GM12878 (cell line): ENCODE measurements around the gene KLHL35. TPM values are rescaled to one million over a fixed set of nuclear protein-coding genes. Genes with fewer than 3 reads are reported as not detected.

Source experiments
- ATAC-seq: fragments of 200-7000 bp; cut with Tn5 transposase; 3 replicates; pipeline ENCODE4 v1.9.1; 2020; ENCODE audit warnings: mild to moderate bottlenecking, moderate library complexity
- BruUV-seq: library from RNA; stranded (reverse); fragments of 400-500 nt; replicated peaks from 2 replicates; lab custom pipeline; 2021; lab: Mats Ljungman, UMichigan
- CTCF ChIA-PET: fragments of 300-600 bp; sonication (Branson Sonifier 250); formaldehyde crosslinking; extraction: SDS; loops from one replicate; lab custom pipeline; 2021; ENCODE audit warnings: inconsistent platforms; lab: Yijun Ruan, JAX
- POLR2A ChIA-PET: fragments of 350-600 bp; formaldehyde crosslinking; extraction: SDS; loops from one replicate; lab custom pipeline; 2021; ENCODE audit warnings: inconsistent platforms; lab: Charles Lee
- RAD21 ChIA-PET: fragments of 300-600 bp; sonication (Branson Sonifier 250); formaldehyde crosslinking; loops from one replicate; lab custom pipeline; 2023; ENCODE audit warnings: antibody characterized with exemption; ENCODE audit not compliant: unreplicated experiment; lab: Charles Lee
- SMC1A ChIA-PET: fragments of 300-600 bp; sonication (Branson Sonifier 250); formaldehyde crosslinking; loops from one replicate; lab custom pipeline; 2023; ENCODE audit not compliant: unreplicated experiment, uncharacterized antibody; lab: Charles Lee
- DNase-seq: peaks from one replicate; pipeline ENCODE4 v3.0.0-alpha.2; 2011; ENCODE audit warnings: low read depth, low spot score
- FAIRE-seq: peaks from 3 replicates; lab custom pipeline; 2011; peaks lifted over from hg19 to GRCh38; lab: Jason Lieb, UNC
- H2AFZ ChIP-seq: 2 replicates; pipeline ENCODE4 v1.6.0; 2011; ENCODE audit warnings: low read depth, low read length, control low read depth; ENCODE audit not compliant: control insufficient read depth
- H3K27ac ChIP-seq: 2 replicates; pipeline ENCODE4 v1.5.1; 2011; ENCODE audit warnings: control low read depth; ENCODE audit not compliant: control insufficient read depth, insufficient read depth
- H3K27me3 ChIP-seq, 2 experiments: replicated peaks in 1 of 2; 2 replicates each; pipeline versions ENCODE4 v1.6.0 to v1.6.1; 2011; ENCODE audit warnings: low read length in 1 of 2; ENCODE audit not compliant: control insufficient read depth in 2 of 2, insufficient read depth in 2 of 2
- H3K36me3 ChIP-seq, 2 experiments: 2 replicates each; pipeline ENCODE4 v1.5.1; 2011; ENCODE audit warnings: low read length in 1 of 2; ENCODE audit not compliant: control insufficient read depth in 2 of 2, insufficient read depth in 2 of 2
- H3K4me1 ChIP-seq: 2 replicates; pipeline ENCODE4 v1.6.1; 2011; ENCODE audit warnings: mild to moderate bottlenecking, low read length, moderate library complexity, mixed read lengths; ENCODE audit not compliant: control insufficient read depth, insufficient read depth
- H3K4me2 ChIP-seq: 2 replicates; pipeline ENCODE4 v1.6.0; 2011; ENCODE audit warnings: control low read depth; ENCODE audit not compliant: control insufficient read depth, insufficient read depth
- H3K4me3 ChIP-seq: fragments of 200-600 bp; sonication (generic); 2 replicates; pipeline ENCODE4 v1.5.1; 2016
- H3K79me2 ChIP-seq: 2 replicates; pipeline ENCODE4 v1.6.0; 2011; ENCODE audit warnings: low read length; ENCODE audit not compliant: control insufficient read depth, insufficient read depth
- H3K9ac ChIP-seq: 2 replicates; pipeline ENCODE4 v1.8.0; 2011; ENCODE audit warnings: low read length, control low read depth, mixed read lengths; ENCODE audit not compliant: control insufficient read depth, insufficient read depth
- H3K9me3 ChIP-seq: replicated peaks from 3 replicates; pipeline ENCODE4 v1.5.1; 2011; ENCODE audit warnings: mild to moderate bottlenecking, low read length; ENCODE audit not compliant: control insufficient read depth, insufficient read depth
- H4K20me1 ChIP-seq: 2 replicates; pipeline ENCODE4 v1.6.0; 2011; ENCODE audit not compliant: control insufficient read depth, insufficient read depth
- DPF2 ChIP-seq: fragments of 450-650 bp; IDR thresholded peaks from 2 replicates; pipeline ENCODE4 v1.6.1; 2017; ENCODE audit warnings: mild to moderate bottlenecking
- GABPA ChIP-seq: IDR thresholded peaks from 2 replicates; pipeline ENCODE4 v1.6.1; 2014; ENCODE audit warnings: antibody characterized with exemption, low read depth, mild to moderate bottlenecking, inconsistent platforms
- NFXL1 ChIP-seq: fragments of 450-650 bp; IDR thresholded peaks from 2 replicates; pipeline ENCODE4 v1.6.1; 2017; ENCODE audit warnings: antibody characterized with exemption, mild to moderate bottlenecking, borderline replicate concordance
- TARDBP ChIP-seq: IDR thresholded peaks from 2 replicates; pipeline ENCODE4 v1.6.1; 2016; ENCODE audit warnings: borderline replicate concordance
- TCF12 ChIP-seq: IDR thresholded peaks from 2 replicates; pipeline ENCODE4 v1.6.1; 2011; ENCODE audit warnings: low read depth, mild to moderate bottlenecking, low read length
- ZBED1 ChIP-seq: IDR thresholded peaks from 2 replicates; pipeline ENCODE4 v1.6.1; 2016; ENCODE audit warnings: borderline replicate concordance
- ZNF622 ChIP-seq: fragments of 450-650 bp; IDR thresholded peaks from 2 replicates; pipeline ENCODE4 v1.6.1; 2017; ENCODE audit warnings: mild to moderate bottlenecking, inconsistent platforms
- ZSCAN29 ChIP-seq: fragments of 450-650 bp; IDR thresholded peaks from 2 replicates; pipeline ENCODE4 v1.6.1; 2017; ENCODE audit warnings: mild to moderate bottlenecking, moderate library complexity
- WGBS: methylation state at CpG from one replicate; pipeline ENCODE4 v1.1.6; 2016; ENCODE audit warnings: low lambda C conversion rate; ENCODE audit not compliant: insufficient replicate concordance, insufficient coverage; ENCODE audit errors: missing lambda C conversion rate; 5-methylcytosine and 5-hydroxymethylcytosine counted together
- in situ Hi-C: fragments of 300-500 bp; cut with MboI; formaldehyde crosslinking; loops from 9 replicates; pipeline ENCODE4 v1.14.3; 2018; ENCODE audit warnings: mixed read lengths
- intact Hi-C: fragments of 100-400 bp; cut with micrococcal nuclease; formaldehyde crosslinking; loops from one replicate; pipeline ENCODE4 v1.14.2; 2022; ENCODE audit not compliant: unreplicated experiment
- polyA plus RNA-seq, 11 experiments: library from polyadenylated mRNA; depleted of rRNA in 4 of 11; unstranded in 6 of 11; stranded (reverse) in 5 of 11; fragments of >200 nt; fragmentation: Nextera tagmentation in 4 of 11; fragmentation: Illumina TruSeq in 1 of 11; extraction: Ambion mirVana in 4 of 11; extraction: Trizol in 1 of 11; gene quantifications; 1 replicate in 1 of 11; 2 replicates in 10 of 11; pipeline versions ENCODE4 v1.2.1 to v1.2.3, GENCODE V29; 2011 to 2016; ENCODE audit warnings: inconsistent platforms in 2 of 11, missing spikeins in 2 of 11, low read depth in 1 of 11
- total RNA-seq, 4 experiments: library from RNA; depleted of rRNA in 3 of 4; stranded (reverse); fragments of >200 nt in 3 of 4; fragmentation: Illumina TruSeq in 1 of 4; extraction: Trizol in 1 of 4; gene quantifications; 2 replicates each; pipeline versions ENCODE4 v1.2.1 to v1.2.3, GENCODE V29; 2013 to 2021
- TF ChIP-seq, protein P1 (sequence below): IDR thresholded peaks from 2 replicates; pipeline ENCODE4 v1.6.1; 2012; ENCODE audit warnings: mild to moderate bottlenecking, low read depth, low read length
- TF ChIP-seq, protein P2 (sequence below): IDR thresholded peaks from 2 replicates; pipeline ENCODE4 v1.6.1; 2011; ENCODE audit warnings: borderline replicate concordance, low read depth, mild to moderate bottlenecking, moderate library complexity, mixed read lengths, low read length; ENCODE audit not compliant: insufficient read depth; ENCODE audit errors: extremely low read length
- TF ChIP-seq, protein P3 (sequence below): fragments of 450-650 bp; IDR thresholded peaks from 2 replicates; pipeline ENCODE4 v1.6.1; 2016; ENCODE audit warnings: mild to moderate bottlenecking, moderate library complexity, borderline replicate concordance

KLHL35 gene
- total and polyA plus RNA-seq, 10 of the 15 experiments (the other 5 are each of a cell fraction or from before 2014, with no cell fraction given): 0.04 to 0.34 (median 0.13) TPM; not detected in 1

DNA sequence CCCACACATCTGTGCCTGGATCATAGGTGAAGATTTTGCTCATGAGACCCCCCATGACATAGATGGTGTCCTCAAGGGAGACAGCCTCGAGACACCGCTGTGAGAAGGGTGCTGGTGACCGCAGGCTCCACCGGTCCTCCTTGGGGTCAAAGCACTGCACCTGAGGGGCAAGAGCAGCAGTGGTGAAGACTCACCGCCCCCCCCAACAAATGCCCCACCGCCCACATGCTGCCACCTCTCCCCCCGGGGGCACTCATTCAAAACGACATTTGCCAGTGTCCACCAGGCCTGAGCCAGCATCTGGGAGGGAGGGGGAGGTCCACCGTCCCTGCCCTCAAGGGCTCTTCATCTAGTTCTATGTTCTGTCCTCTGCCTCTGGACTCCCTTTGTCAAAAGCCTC lies 9.3 kb downstream of the KLHL35 start (continued):
- TF ChIP-seq, protein P1, sequence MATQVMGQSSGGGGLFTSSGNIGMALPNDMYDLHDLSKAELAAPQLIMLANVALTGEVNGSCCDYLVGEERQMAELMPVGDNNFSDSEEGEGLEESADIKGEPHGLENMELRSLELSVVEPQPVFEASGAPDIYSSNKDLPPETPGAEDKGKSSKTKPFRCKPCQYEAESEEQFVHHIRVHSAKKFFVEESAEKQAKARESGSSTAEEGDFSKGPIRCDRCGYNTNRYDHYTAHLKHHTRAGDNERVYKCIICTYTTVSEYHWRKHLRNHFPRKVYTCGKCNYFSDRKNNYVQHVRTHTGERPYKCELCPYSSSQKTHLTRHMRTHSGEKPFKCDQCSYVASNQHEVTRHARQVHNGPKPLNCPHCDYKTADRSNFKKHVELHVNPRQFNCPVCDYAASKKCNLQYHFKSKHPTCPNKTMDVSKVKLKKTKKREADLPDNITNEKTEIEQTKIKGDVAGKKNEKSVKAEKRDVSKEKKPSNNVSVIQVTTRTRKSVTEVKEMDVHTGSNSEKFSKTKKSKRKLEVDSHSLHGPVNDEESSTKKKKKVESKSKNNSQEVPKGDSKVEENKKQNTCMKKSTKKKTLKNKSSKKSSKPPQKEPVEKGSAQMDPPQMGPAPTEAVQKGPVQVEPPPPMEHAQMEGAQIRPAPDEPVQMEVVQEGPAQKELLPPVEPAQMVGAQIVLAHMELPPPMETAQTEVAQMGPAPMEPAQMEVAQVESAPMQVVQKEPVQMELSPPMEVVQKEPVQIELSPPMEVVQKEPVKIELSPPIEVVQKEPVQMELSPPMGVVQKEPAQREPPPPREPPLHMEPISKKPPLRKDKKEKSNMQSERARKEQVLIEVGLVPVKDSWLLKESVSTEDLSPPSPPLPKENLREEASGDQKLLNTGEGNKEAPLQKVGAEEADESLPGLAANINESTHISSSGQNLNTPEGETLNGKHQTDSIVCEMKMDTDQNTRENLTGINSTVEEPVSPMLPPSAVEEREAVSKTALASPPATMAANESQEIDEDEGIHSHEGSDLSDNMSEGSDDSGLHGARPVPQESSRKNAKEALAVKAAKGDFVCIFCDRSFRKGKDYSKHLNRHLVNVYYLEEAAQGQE: no peak
- no peak for TF ChIP-seq ZNF622
- no peak for TF ChIP-seq NFXL1
- TF ChIP-seq TARDBP: no peak

DNA sequence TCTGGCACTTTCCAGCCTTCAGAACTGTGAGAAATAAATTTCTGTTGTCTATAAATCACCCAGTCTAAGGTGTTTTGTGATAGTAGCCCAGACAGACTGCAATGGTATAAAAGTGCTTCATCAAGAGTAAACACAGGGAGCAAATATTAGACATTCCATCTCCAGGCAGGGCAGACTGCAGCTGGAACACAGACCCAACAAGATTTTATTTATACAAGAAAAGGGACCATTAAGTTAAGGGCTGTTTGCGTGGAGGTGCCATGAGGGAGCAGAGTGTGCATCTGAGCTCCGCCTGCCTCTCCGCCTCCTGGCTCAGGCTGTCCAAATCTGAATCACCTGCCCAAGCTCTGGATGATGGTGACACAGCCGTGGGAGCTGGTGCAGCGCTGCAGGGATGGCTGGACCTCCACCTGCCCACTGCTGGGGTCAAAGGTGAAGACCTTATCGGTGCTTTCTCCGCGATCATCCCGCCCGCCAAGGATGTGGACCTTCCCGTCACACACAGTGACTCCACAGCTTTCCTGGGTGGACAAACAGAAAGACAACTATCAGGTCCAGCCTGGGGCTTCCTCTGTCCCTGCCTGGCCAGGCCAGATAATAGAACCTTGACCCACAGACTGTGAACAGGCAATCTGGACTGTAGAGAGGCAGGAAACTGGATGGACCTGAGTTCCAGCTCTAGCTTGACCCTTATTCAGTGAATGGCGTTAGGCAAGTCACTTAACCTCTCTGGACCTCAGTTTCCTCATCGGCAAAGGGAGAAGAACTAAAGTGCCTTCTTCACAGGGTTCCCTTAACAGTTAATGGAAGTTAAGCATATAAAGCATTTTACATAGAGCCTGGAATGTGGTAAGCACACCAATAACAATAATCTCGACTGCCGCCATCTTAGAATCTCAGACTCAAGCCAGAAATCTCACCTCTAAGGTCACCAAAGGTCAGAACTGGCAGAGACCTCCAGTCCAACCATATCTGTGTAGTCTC lies 10.5 kb downstream of the KLHL35 start:
- BruUV-seq: no TSS peak
- no peak for DNase-seq
- ATAC-seq: no peak
- RAD21 ChIA-PET: no interaction called here
- Histone ChIP-seq H4K20me1 (no peaks in the 10 kb centered on the region), H3K9me3 (no peaks in the 10 kb centered on the region), H3K79me2 (no peaks in the 10 kb centered on the region), H3K4me3 (no peak overlapping the region), H3K36me3 (peaks cover 2 to 3% of the 10 kb centered on the region in 2 experiments; a peak in 2 of 4 replicates), H2AFZ (no peak overlapping the region), H3K27me3 (no peaks in the 10 kb centered on the region), H3K9ac (no peak overlapping the region), H3K4me1 (no peaks in the 10 kb centered on the region), H3K27ac (no peak overlapping the region), H3K4me2 (no peak overlapping the region)
- CTCF ChIA-PET: interaction anchor here (1.0 to 2.4 kb wide), 2 partner anchors 22 to 111 kb away, joined by 3 to 5 read pairs; no protein-coding TSS in a partner anchor
- in situ Hi-C loops (no loop called here), intact Hi-C loops (no loop called here)
- SMC1A ChIA-PET: no interaction called here
- 99% methylated on average over 15 of the region's 15 CpGs for WGBS
- TF ChIP-seq ZBED1 (no peak), ZSCAN29 (no peak), GABPA (no peak), TCF12 (no peak), DPF2 (no peak)
- TF ChIP-seq, protein P2, sequence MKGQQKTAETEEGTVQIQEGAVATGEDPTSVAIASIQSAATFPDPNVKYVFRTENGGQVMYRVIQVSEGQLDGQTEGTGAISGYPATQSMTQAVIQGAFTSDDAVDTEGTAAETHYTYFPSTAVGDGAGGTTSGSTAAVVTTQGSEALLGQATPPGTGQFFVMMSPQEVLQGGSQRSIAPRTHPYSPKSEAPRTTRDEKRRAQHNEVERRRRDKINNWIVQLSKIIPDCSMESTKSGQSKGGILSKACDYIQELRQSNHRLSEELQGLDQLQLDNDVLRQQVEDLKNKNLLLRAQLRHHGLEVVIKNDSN: no peak
- TF ChIP-seq, protein P3, sequence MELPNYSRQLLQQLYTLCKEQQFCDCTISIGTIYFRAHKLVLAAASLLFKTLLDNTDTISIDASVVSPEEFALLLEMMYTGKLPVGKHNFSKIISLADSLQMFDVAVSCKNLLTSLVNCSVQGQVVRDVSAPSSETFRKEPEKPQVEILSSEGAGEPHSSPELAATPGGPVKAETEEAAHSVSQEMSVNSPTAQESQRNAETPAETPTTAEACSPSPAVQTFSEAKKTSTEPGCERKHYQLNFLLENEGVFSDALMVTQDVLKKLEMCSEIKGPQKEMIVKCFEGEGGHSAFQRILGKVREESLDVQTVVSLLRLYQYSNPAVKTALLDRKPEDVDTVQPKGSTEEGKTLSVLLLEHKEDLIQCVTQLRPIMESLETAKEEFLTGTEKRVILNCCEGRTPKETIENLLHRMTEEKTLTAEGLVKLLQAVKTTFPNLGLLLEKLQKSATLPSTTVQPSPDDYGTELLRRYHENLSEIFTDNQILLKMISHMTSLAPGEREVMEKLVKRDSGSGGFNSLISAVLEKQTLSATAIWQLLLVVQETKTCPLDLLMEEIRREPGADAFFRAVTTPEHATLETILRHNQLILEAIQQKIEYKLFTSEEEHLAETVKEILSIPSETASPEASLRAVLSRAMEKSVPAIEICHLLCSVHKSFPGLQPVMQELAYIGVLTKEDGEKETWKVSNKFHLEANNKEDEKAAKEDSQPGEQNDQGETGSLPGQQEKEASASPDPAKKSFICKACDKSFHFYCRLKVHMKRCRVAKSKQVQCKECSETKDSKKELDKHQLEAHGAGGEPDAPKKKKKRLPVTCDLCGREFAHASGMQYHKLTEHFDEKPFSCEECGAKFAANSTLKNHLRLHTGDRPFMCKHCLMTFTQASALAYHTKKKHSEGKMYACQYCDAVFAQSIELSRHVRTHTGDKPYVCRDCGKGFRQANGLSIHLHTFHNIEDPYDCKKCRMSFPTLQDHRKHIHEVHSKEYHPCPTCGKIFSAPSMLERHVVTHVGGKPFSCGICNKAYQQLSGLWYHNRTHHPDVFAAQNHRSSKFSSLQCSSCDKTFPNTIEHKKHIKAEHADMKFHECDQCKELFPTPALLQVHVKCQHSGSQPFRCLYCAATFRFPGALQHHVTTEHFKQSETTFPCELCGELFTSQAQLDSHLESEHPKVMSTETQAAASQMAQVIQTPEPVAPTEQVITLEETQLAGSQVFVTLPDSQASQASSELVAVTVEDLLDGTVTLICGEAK: no peak
- no peak for FAIRE-seq
- POLR2A ChIA-PET: interaction anchor here (0.5 kb wide), 1 partner anchor 103 kb away, joined by 5 read pairs; the partner anchor contains the start of gene GDPD5
